ENCODE results near the gene PITRM1.

The PITRM1 gene

GRCh38 chr10:3100856-3101640 lies 71.5 kb downstream of the PITRM1 start:
- DNase-seq: no peak

GRCh38 chr10:3100093-3100792 lies 72.3 kb downstream of the PITRM1 start:
- DNase-seq: no peak

GRCh38 chr10:3099291-3100092 lies 73.1 kb downstream of the PITRM1 start:
- no peak for DNase-seq

- no peak for DNase-seq
Measured at GRCh38 chr10:3098689-3099088, 73.9 kb downstream of the PITRM1 start.

GRCh38 chr10:3097160-3097559 lies 75.4 kb downstream of the PITRM1 start:
- DNase-seq: no peak

GRCh38 chr10:3096149-3096548 lies 76.4 kb downstream of the PITRM1 start:
- DNase-seq: no peak

GRCh38 chr10:3095373-3096139 lies 77.0 kb downstream of the PITRM1 start:
- DNase-seq: peak; percentile 7 to 95

- no peak for DNase-seq
Measured at GRCh38 chr10:3094609-3095036, 78.0 kb downstream of the PITRM1 start.

- no peak for DNase-seq
Measured at GRCh38 chr10:3093996-3094395, 78.6 kb downstream of the PITRM1 start.

- DNase-seq: no peak
Measured at GRCh38 chr10:3091921-3092320, 80.7 kb downstream of the PITRM1 start.

- no peak for DNase-seq
Measured at GRCh38 chr10:3090914-3091787, 81.4 kb downstream of the PITRM1 start.

GRCh38 chr10:3090388-3090787 lies 82.2 kb downstream of the PITRM1 start:
- no peak for DNase-seq

Data from bone marrow (tissue), 2 donors.